Right ventricle myocardium superior (tissue), 1 donor: ENCODE measurements around the gene STAMBPL1. TPM values are rescaled to one million over a fixed set of nuclear protein-coding genes. Genes with fewer than 3 reads are reported as not detected.
"Not testable (repeated sequence)": the region's sequence is repeated elsewhere in the genome, so short reads cannot be mapped to it uniquely, and the experiment has no call there.

Experiments used
- ATAC-seq: fragments of 200-7000 bp; cut with Tn5 transposase; one replicate; pipeline ENCODE4 v1.9.1; 2020; ENCODE audit warnings: mild to moderate bottlenecking; ENCODE audit not compliant: poor library complexity
- DNase-seq: peaks from one replicate; pipeline ENCODE4 v3.0.0-alpha.2; 2020
- intact Hi-C: fragments of 100-400 bp; cut with DNase I; formaldehyde crosslinking; loops from one replicate; pipeline ENCODE4 v1.11.2; 2022
- total RNA-seq: library from RNA; stranded (reverse); fragmentation: NEBNext Ultra II Directional; extraction: Animal tissue kit (Norgen Biotek cat#: 25700); gene quantifications from one replicate; pipeline ENCODE4 v1.2.1, GENCODE V29; 2021
- donor health status: DM: no; HTN: yes; CAD: no; lungs with severe emphysema.

Gene STAMBPL1
- total RNA-seq, 1 donor from 2014 or later: 2.0 TPM

DNA sequence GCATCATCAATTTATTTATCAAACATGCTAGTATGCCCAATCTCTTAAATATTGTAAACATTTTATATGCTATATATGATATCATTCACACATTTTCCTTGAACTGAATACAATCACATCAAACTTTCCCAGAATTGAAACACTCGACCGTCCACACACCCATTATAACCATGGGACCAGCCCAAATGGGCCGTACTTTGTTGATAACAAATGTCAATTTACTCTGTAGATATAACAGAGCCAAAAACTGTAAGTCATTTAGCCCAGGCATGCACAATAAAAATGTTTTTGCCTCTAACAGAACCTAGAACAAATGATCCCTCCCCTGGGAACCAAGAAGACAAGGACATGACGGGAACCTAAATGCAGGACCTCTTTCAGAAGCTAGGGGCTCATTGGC, 27.7 kb upstream of the STAMBPL1 start:
- ATAC-seq (no peak), DNase-seq (no peak)
- intact Hi-C loops: no loop called here

DNA sequence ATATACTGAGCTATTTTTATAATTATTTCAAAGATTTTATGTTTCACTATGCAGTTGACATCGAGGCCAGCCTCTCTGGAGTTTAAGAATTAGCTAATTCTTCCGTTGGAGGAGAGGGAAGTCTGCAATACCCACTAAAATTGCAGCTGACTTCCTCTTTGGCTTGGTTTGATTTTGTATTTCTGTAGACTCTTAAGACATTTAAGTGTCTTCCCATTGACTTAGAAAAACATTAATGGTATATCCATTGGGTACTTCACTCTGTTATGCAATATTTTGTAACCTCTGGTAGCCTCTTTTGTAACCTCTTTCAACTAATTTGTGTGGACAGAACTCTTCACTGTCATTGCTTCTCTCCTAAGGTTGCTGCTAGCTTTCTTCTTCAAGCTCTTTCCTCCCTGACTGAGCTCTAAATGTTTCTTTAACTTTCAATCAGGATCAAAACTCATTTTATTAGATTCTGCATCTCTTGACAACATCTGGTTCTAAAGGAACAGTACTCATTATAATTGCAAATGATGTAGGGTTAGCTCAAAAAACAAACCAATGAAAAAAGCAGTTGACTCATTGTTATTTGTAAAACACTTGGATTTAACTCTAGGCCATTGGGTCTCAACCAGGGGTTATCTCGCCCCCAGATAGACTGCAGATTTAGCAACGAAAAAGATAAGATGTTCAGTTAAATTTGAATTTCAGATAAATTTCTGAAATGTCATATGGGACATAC, 26.7 kb upstream of the STAMBPL1 start:
- peak; percentile 59 for ATAC-seq
- intact Hi-C loops: no loop called here

DNA sequence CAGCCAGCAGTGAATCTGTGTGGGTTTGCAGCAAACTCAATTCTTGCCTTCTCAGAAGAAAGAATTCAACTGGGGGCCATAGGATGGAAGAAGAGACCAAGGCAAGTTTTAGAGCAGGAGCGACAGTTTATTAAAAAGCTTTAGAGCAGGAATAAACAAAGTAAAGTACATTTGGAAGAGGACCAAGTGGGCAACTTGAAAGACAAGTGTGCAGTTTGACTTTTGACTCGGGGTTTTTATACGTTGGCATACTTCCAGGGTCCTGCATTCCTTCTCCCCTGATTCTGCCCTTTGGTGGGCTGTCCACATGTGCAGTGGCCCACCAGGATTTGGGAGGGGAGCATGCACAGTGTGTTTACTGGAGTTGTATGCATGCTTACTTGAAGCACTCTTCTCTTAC, 25.4 kb upstream of the STAMBPL1 start:
- ATAC-seq (no peak), DNase-seq (no peak)
- intact Hi-C loops: no loop called here

More for the DNA sequence above, 26.7 kb upstream of the STAMBPL1 start:
- DNase-seq: no peak

DNA sequence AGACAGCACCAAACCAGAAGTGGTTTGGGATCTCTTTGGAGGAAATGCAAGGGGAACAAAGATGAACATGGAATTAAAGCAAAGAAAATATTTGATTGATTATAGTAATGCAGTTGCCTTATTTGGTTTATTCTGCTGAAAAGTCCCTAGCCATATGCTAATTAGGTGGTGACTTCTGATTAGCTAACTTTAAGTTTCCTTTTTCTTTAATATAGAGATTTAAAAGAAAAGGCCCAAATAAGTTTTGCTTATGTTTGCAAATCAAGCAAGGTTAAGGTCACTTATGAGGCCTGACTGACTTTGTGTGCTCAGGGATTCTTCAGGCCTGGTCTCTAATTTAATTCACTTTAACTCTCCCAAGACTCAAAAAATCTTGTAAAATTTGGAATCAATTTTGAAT, 22.2 kb upstream of the STAMBPL1 start:
- DNase-seq (no peak), ATAC-seq (no peak)
- intact Hi-C loops: no loop called here

DNA sequence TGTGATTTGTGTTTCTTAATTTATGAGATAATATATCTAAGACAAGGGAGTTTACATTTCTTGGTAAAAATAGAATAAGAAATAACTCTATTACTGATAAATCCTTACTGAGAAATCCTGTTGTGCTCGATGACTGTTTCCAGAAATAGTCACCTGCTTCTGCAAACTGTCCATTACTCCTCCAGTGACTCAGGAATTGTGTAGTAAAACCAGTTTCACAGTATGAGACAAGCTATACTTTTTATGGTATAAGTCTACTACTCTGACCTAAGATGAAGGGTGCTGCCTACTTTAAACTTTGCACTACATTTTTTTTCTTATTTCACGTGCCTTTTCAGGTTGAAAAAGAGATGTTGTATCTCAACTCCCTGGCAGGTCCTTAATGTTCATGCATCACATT, 21.6 kb upstream of the STAMBPL1 start:
- intact Hi-C loops: no loop called here
- no peak for DNase-seq
- ATAC-seq: no peak

DNA sequence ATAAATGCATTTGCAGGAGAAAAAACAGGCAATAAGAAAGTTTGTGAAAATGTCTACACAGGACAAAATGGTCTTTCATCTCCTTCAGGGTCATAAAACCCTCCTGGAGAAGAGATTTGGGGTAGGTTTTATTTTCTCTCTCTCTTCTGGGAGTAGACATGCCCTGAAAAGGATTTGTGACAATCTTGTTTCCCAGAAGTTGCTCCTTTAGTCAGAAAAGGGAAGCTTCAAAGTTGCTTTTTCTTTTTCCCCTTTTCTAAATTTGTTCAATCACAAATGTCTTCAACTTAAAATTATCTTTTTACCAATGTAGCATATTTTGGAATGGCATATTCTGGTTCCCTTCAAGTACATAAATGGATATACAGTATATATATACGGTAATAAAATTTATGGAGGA, 19.0 kb upstream of the STAMBPL1 start:
- DNase-seq: no peak

DNA sequence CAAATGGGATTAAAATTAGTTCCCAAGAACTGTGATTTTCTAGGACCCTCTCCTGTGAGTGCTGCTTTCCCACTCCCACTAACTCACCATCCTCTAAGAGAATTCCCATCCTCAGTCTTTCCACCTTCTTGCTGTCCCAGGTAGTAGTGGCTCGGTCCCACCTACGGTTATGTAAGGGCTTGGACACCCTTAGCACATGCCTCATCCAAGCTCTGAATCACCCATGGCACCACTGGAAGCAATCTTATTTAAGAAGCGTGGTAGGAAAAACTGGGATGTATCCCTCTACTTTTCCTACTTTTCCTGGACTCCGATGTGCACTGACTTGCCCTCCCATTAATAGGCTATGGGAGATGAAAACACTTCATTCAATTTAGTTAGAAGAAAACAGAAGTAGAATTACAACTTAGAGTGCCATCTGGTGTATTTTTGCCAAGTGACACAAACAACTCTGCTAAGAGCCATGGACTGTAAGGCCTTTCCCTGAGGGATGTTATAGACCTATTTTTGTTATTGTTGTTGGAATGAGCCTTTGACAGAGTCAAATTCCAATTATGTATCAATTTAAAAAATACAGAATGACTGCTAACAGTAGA, 14.7 kb upstream of the STAMBPL1 start:
- intact Hi-C loops: no loop called here
- DNase-seq (no peak), ATAC-seq (no peak)

More for the DNA sequence above, 19.0 kb upstream of the STAMBPL1 start:
- intact Hi-C loops: no loop called here
- ATAC-seq: no peak

DNA sequence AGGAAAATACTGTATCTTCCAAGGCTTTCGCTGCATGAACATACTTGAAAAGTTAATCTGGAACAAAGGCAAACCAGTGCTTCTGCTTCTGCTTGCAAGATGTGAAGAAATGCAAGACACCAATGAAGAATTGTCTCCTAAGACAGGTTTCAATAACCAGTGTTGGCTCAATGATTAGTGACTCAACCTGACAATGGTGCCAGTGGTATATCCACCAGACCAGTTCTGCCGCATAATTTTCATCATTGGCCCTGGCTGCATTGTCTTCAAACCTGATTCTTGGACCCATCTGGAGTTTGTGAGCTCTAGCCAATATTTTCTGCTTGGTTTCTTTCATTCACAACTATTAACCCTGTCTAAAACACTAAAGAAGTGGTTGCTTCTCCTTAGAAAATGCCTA, 13.6 kb upstream of the STAMBPL1 start:
- no peak for DNase-seq
- no peak for ATAC-seq
- intact Hi-C loops: no loop called here

DNA sequence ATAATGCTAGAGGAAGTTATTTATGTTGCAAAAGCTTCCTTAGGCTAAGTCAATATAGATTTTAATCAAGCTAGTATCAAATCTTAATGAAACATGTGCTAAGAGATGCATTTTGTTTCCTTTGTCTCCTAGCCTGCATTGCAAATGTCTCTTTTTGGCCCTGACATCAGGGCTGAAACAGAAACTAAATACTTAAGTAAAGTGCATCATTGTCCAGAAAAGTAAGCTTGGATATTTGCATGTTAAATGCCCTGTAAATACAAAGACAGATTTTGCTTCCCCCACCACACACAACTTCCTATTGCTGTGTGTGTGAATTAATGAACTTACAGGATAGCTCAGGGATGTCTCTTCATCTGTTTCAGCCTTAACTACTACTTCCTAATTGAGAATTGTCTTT, 10.0 kb upstream of the STAMBPL1 start:
- ATAC-seq (no peak), DNase-seq (no peak)
- intact Hi-C loops: no loop called here

DNA sequence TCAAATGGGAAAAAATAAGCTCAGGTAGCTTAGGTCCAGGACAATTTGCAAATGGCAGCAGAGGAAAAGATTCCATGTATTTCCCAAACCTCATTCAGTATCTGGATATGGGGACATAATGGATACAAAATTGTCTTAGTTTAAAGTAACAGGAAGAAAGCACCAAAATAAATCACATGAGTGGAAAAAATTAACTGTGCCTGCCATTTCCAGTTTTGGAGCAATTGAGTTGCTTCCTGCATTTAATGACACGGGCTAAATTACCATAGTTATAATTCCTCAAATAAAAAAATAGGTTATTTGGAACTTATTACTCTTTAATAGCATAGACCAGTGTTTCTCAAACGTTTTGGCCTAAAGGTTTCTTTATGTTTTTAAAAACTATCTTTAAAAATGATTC, 6.3 kb upstream of the STAMBPL1 start:
- intact Hi-C loops: no loop called here
- DNase-seq (no peak), ATAC-seq (no peak)

DNA sequence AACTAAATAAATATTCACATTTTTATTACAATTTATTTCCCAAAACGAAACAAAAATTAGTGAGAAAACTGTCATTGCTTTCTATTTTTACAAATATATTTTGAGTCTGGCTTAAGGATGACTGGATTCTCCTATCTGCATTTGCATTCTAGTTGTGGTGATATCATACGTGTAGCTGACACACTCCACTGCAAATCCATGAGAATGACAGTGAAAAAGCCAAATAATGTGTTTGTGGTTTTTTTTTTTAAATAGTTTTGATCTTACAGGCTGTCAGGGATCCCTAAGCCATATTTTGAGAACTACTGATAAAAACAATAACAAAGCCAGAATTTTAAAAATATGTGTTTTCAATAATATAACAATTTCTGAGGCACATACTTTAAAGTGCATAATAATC, 5.8 kb upstream of the STAMBPL1 start:
- intact Hi-C loops: no loop called here
- no peak for DNase-seq
- ATAC-seq: no peak

DNA sequence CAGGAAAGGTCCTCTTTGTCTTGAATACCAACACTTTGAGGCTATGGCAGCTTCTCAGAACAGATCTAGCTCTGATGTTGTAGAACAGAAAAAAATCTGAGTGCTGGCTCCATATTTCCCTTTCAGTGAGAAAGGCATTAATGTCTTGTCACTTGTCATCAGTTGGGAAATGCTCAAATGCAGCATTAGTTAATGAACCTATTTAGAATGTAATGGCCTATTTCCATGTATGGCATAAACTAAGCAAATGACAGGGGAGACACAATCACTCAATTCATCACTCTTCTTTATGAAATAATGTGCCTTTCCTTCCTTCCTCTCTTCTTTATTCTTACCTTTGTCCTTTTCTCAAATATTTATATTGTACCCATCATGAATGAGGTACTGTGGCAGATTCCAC, 5.0 kb upstream of the STAMBPL1 start:
- ATAC-seq (no peak), DNase-seq (no peak)
- intact Hi-C loops: no loop called here

DNA sequence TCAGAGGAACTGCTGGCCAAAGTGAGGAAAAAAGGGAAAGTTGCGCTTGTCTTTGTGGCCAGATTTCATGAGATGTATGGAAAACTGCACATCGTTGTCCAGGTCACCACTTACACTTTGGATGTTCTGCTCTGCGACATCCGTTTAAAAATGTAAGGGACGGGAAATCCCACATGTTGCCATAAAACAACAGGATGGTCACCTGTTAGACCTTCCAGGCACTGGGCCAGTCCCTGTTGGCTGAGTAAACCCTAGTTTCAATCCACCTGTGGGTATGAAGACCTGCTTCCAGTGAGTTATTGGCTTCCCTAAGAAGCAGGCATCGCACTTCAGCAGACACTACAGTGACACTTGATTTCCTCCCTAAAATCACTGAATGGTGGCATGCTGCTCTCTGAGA, 2.7 kb upstream of the STAMBPL1 start:
- ATAC-seq (no peak), DNase-seq (no peak)
- intact Hi-C loops: no loop called here

DNA sequence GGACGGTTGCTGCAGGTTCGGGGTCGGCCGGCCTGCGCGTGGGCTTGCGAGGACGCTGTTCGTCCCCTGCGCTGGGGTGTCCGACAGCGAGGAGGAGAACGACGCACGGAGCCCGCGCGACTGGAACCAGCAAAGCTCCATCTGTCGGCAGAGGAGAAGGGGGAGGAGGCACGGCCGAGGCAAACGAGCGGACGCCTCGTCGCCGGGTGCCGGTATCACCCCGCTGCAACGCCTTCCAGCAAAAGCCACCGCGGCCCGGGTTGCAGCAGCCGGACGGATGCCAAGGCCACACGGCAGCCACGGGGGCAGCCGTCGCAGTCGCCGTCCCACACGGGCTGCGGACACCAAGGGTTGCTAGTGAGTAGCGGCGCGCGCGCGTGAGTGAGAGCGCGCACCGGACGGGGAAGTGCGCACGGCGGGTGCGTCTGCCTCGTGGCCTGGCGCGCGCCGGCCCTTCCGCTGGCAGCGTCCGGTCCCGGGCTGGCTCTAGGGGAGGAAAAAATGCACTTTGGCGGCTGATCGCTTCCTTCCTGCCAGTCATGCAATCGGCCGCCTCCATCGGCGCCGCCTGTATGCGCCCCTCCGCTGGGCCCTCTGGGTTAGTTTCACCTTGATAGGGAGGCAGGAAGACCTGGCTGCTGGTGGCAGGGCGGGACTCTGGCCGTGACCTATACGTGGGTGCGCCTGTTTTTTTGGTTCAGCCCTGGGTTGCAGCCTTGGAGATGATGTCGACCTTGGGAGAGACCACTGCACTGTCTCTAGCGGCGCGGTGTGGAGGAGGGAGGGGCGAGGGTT, 434 bp downstream of the STAMBPL1 start:
- peak; percentile 92 for DNase-seq
- peak; percentile 97 for ATAC-seq
- intact Hi-C loops: no loop called here

DNA sequence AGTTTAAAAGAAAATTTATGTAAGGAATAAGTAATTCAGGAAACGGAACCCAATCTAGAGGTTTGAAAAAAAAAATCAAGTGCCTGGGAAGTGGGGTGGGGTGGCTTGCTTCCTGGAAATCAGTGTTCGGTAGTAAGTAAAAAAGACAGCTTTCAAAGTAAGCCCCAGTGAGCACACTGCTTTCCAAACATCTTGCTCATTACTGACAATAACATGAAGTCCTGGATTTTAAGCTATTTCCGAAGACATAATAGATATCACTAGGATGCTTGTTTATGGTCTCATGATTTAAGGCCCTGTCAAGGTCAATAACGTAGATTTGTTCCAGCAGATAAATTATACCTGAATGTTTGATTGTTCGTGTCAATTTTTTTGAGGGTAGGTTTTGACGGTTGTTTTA, 1.3 kb downstream of the STAMBPL1 start:
- ATAC-seq (no peak), DNase-seq (no peak)
- intact Hi-C loops: no loop called here

DNA sequence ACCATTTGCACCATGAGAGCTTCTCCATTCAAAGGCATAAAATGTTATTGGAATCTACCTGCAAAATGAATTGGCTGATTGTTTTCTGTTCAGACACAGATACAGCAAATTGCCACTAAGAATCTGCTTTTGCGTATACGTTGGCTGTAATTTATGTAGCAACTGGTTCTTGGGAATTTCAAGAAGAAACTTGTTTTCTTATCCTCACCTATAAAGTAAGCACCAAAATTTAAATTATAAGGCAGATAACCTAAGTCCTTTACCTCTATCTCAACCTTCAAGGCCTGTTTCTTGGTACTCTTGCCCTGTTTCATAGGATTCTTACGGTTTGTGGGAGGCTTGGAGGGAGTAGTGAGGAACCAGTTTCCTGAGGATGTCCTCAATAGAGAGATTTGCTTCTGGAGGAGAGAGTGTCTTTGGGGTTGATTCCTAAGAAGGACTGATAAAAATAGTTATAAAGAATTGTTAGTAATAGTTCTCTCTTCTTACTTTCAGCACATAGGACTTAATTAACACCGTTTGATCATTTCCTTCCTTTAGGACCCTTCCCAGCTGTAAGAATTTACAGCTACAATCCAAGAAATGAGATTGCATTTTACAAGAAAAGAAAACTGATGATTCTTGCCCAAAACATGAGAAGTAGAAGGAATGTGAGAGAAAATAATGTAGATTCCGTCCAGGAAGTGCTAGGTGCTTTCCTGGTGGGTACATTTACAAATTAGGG, 2.0 kb downstream of the STAMBPL1 start:
- ATAC-seq (no peak), DNase-seq (no peak)
- intact Hi-C loops: no loop called here

DNA sequence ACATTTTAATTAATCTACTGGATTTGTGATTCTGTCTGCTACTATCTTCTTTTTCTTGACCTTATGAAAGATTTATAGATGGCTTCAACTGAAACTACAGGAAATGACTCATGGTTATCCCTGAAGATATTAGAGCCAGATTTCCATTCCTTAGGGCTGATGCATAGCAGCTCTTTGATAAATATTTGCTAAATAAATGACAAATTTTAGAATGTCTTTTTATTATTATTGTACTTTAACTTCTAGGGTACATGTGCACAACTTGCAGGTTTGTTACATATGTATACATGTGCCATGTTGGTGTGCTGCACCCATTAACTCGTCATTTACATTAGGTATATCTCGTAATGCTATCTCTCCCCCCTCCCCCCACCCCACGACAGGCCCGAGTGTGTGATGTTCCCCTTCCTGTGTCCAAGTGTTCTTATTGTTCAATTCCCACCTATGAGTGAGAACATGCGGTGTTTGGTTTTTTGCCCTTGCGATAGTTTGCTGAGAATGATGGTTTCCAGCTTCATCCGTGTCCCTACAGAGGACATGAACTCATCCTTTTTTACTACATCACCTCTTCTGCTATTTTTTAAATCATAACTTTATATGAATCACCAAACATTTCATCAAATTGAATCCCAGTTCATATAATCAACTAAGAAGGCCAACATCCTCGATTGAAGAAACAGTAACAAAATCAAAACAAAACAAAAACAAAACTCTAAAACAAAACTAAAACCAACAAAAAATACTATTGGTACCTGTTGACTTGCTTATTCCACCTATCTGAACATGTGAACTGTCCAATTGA, 2.8 kb downstream of the STAMBPL1 start:
- DNase-seq, ATAC-seq, intact Hi-C loops: not testable (repeated sequence)

DNA sequence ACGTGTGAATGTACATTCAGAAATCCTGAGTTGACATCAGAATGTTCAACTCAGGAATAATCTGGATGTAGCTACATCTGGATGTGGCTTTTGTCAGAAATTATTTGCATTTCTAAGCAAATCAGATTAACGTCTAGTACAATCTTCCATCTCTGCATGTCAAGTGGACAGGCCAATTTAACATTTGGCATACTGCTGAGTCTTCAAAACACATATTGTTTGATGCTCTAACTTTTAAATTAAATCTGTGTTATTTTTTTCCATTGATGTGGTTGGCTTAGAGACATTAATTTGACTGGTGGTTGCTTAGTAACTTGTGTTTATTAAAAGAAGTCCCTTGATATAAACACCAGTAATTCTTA, 3.4 kb downstream of the STAMBPL1 start:
- intact Hi-C loops: no loop called here
- ATAC-seq (no peak), DNase-seq (no peak)

DNA sequence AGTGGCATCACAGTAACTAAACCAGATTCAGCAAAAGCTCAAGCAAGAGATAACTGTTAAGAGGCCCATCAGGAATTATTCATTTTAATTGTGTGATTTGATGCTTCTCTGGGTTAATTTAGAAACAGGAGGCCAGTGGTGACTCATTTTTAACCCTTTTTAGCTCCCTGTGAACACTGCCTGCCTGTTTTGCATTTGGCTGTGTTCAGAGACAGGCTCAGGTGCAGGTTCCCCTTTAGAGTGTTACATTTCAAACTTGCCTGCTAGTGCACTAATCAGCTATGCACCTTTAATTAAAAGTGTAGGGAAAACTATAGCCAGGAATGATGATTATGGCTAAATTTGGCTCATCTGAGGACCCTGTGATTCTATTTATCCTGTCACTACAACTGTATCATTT, 6.5 kb downstream of the STAMBPL1 start:
- intact Hi-C loops: no loop called here
- no peak for DNase-seq
- ATAC-seq: no peak
